IgD-negative memory B cell (primary cell): ENCODE data around the gene AACS. TPM values are rescaled to one million over a fixed set of nuclear protein-coding genes. Genes with fewer than 3 reads are reported as not detected.
"Not testable (repeated sequence)": the region's sequence is repeated elsewhere in the genome, so short reads cannot be mapped to it uniquely, and the experiment has no call there.

Experiments
- H3K27ac Mint-ChIP-seq, 3 donors: one replicate each; pipeline ENCODE4 v1.8.0; 2020 to 2022; ENCODE audit warnings: mild to moderate bottlenecking in 3 of 3, mixed read lengths in 3 of 3, moderate library complexity in 1 of 3
- H3K27me3 Mint-ChIP-seq: one replicate; pipeline ENCODE4 v1.8.0; 2021; ENCODE audit warnings: mixed read lengths
- H3K36me3 Mint-ChIP-seq: one replicate; pipeline ENCODE4 v1.8.0; 2020; ENCODE audit warnings: mild to moderate bottlenecking, mixed read lengths
- H3K4me1 Mint-ChIP-seq, 3 donors: one replicate each; pipeline ENCODE4 v1.8.0; 2020 to 2022; ENCODE audit warnings: mixed read lengths in 3 of 3, mild to moderate bottlenecking in 1 of 3
- H3K4me3 Mint-ChIP-seq, 4 donors: one replicate each; pipeline ENCODE4 v1.8.0; 2020 to 2022; ENCODE audit warnings: mild to moderate bottlenecking in 4 of 4, mixed read lengths in 4 of 4, moderate library complexity in 3 of 4
- H3K9me3 Mint-ChIP-seq, 3 donors: one replicate each; pipeline ENCODE4 v1.8.0; 2020 to 2021; ENCODE audit warnings: mixed read lengths in 3 of 3, mild to moderate bottlenecking in 1 of 3
- polyA plus RNA-seq: library from polyadenylated mRNA; unstranded; fragments of 300-500 nt; fragmentation: Illumina TruSeq; gene quantifications from one replicate; pipeline ENCODE4 v1.2.3, GENCODE V29; 2021

AACS gene
- polyA plus RNA-seq, 1 donor from 2014 or later, result 4.2 TPM

DNA sequence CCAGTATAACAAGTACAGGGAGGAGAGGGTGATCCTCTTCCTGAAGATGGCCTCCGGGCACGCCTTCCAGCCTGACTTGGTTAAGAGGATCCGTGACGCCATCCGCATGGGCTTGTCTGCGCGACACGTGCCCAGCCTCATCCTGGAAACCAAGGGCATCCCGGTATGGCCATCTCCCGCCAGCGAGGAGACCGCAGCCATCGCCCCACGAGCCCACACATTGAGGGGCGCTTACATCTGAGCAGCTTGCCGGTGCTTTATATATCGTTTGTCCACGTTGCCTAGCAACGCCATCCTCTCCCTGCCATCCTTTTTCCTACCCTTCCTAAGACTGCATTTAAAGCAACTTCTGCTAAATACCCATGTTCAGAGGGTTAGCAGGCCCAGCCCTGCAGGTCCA is 71.5 kb downstream of the AACS start:
- Mint-ChIP-seq H3K36me3 (peaks cover 13% of the 10 kb centered on the region), H3K9me3 (no peaks in the 10 kb centered on the region), H3K27ac (no peak overlapping the region)

DNA sequence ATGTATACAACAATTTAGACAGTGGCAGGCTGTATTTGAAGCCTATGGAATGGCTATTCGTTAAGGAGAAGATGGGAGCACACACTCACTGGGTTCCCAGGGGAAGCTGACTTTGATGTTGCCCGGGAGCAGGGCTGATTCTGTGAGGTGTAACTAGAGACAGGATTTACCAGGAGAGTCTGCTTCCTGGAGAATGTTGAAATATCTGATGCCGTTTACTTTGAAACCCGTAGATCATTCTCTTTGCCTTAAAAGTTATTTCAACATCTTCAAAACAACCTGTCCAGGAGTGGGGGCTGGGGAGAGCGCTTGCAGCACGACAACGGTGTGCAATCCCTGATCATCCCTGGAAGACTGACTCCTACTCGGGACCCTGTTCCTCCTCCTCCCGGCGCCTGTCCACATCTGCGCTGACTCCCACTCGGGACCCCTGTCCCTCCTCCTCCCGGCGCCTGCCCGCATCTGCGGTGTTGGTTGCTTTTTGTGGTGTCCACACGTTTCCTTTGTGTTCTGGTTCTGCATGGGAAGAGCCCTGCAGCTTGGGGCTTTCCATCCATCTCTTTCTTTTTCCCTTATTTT is 72.6 kb downstream of the AACS start:
- Mint-ChIP-seq H3K4me1 (no peaks in the 10 kb centered on the region), H3K27me3 (no peaks in the 10 kb centered on the region), H3K9me3 (no peaks in the 10 kb centered on the region), H3K36me3 (peaks cover 13% of the 10 kb centered on the region), H3K4me3 (no peak overlapping the region), H3K27ac (no peak overlapping the region)

More for the DNA sequence above, 71.5 kb downstream of the AACS start:
- Mint-ChIP-seq H3K4me1 (no peaks in the 10 kb centered on the region), H3K4me3 (no peak overlapping the region), H3K27me3 (no peaks in the 10 kb centered on the region)

- no peaks in the 10 kb centered on the region for H3K9me3 Mint-ChIP-seq
Observed at GRCh38 chr12:125140279-125141209, 75.3 kb downstream of the AACS start.

DNA sequence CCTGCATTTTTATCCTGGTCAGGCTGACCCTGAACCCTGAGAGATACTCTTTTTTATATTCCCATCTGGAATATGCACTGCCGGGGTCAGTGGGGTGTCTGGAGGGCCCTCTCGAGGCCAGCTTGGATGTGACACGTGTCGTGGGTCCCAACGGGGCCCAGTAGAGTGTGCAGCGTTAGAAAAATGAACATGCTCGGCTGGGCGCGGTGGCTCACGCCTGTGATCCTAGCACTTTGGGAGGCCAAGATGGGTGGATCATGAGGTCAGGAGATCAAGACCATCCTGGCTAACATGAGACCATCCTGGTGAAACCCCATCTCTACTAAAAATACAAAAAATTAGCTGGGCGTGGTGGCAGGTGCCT is 76.0 kb downstream of the AACS start:
- not testable (repeated sequence) for H3K9me3 Mint-ChIP-seq, H3K27ac Mint-ChIP-seq, H3K4me3 Mint-ChIP-seq, H3K27me3 Mint-ChIP-seq, H3K4me1 Mint-ChIP-seq, H3K36me3 Mint-ChIP-seq

More at GRCh38 chr12:125140279-125141209, 75.3 kb downstream of the AACS start:
- no peak overlapping the region for H3K4me3 Mint-ChIP-seq
- no peaks in the 10 kb centered on the region for H3K4me1 Mint-ChIP-seq
- no peaks in the 10 kb centered on the region for H3K27me3 Mint-ChIP-seq
- peaks cover 6% of the 10 kb centered on the region for H3K36me3 Mint-ChIP-seq
- H3K27ac Mint-ChIP-seq, result no peak overlapping the region

GRCh38 chr12:125142601-125143000 is 77.4 kb downstream of the AACS start:
- Mint-ChIP-seq H3K27ac (no peak overlapping the region), H3K27me3 (no peaks in the 10 kb centered on the region), H3K4me1 (peaks cover 0 to 4% (median 4%) of the 10 kb centered on the region in 3 donors), H3K4me3 (no peak overlapping the region), H3K36me3 (peaks cover 7% of the 10 kb centered on the region), H3K9me3 (peaks cover 0 to 2% (median 0%) of the 10 kb centered on the region in 3 donors)

DNA sequence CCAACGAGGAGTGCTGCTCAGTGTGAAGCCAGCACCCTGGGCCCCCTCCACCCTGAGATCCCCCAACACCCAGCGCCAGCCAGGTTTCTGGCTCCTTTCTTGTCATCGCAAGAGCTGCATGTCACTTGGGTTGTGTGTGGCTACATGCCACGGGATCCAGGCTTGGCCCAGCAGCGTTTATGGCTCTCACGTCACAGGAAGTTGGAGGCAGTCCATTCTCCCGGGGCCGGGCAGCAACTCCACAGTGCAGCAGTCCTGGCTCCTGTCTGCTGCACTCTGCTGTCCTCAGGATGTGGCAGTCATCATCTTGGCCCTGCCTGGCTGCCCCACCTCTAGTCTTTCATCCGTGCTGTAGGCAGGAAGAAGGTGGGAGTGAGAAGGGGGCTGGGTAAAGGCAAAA is 78.3 kb downstream of the AACS start:
- Mint-ChIP-seq H3K4me3 (no peak overlapping the region), H3K4me1 (peaks cover 3 to 10% (median 4%) of the 10 kb centered on the region in 3 donors), H3K27ac (no peak overlapping the region), H3K36me3 (peaks cover 4% of the 10 kb centered on the region), H3K9me3 (peaks cover 0 to 2% (median 0%) of the 10 kb centered on the region in 3 donors), H3K27me3 (no peaks in the 10 kb centered on the region)

DNA sequence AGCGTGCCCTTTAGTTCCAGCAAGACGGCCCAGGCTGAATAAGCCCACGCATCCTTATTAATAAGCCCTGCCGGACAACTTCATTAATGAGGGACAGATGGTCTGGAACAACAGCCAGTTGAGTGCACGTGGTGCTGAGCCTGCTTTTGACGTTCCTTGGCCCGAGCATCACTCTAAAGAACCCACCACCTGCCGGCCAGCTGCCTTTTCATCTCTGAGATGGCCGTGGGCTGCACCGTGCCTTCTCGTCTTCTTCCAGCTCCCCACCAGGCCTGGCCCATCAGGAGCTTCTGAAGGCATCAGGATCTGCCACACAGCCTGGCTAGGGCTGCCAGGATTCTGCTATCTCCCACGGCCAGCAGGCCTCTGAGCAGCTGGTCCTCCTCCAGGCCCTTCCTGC is 80.0 kb downstream of the AACS start:
- Mint-ChIP-seq H3K36me3 (peaks cover 4% of the 10 kb centered on the region), H3K9me3 (peaks cover 0 to 3% (median 0%) of the 10 kb centered on the region in 3 donors), H3K4me3 (no peak overlapping the region), H3K27ac (no peak overlapping the region), H3K27me3 (no peaks in the 10 kb centered on the region), H3K4me1 (peaks cover 13 to 20% (median 13%) of the 10 kb centered on the region in 3 donors)

- Mint-ChIP-seq H3K36me3 (peaks cover 4% of the 10 kb centered on the region), H3K9me3 (peaks cover 0 to 3% (median 0%) of the 10 kb centered on the region in 3 donors), H3K4me3 (peak overlapping the region in 1 of 4 donors; percentile 74), H3K27me3 (no peaks in the 10 kb centered on the region), H3K4me1 (peaks cover 14 to 22% (median 15%) of the 10 kb centered on the region in 3 donors), H3K27ac (peak overlapping the region in 1 of 3 donors; percentile 31)
Observed at GRCh38 chr12:125148316-125148715, 83.1 kb downstream of the AACS start.

DNA sequence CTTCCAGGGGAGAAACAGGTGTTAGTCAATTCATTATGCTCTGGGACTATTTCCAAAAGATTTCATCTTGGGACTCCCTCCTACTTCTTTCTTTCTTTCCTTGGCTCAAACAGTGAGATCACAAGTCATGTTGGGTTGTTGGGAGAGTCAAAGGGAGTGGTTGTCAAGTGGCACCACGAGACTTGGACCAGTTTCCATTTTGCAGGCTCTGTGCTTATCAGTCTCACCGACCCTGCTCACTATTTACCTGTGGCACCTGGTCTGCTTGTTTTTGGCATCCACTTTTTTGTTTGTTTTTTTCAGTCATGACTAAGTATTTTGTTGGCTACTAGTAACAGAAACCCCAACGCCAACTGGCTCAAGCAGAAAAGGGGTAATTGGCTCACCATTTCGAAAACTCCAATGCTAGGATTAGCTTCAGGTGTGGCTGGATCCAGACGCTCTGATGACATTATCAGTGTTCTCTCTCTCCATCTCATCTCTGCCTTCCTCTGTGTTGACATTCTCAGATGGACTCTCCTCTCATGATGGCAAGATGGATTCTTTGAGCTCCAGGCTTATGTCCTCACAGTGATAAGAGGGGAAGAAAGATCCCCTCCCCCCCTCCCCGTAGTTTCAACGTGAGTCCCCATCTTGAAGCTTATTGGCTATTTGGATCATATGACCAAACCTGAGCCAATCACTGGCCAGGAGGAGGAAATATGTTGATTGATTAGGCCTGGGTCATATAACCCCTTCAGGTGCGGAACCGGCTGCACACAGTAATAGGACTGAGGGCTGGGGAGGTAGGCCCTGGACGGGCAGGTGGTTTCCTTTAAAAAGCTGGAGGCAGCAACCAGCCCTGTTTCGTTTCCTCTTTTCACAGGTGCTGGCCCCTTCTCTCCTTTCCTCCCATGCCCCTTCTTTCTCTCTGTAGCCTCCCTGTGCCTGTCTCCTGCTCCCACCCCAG is 84.2 kb downstream of the AACS start:
- peaks cover 1% of the 10 kb centered on the region for H3K27me3 Mint-ChIP-seq
- H3K27ac Mint-ChIP-seq, result peak overlapping the region; percentile 14 to 78 (median 33)
- H3K36me3 Mint-ChIP-seq, result peaks cover 4% of the 10 kb centered on the region
- H3K4me1 Mint-ChIP-seq, result peaks cover 14 to 22% (median 15%) of the 10 kb centered on the region in 3 donors
- H3K9me3 Mint-ChIP-seq, result peaks cover 0 to 3% (median 0%) of the 10 kb centered on the region in 3 donors
- H3K4me3 Mint-ChIP-seq, result peak overlapping the region in 2 of 4 donors; percentile 76 to 81

GRCh38 chr12:125151284-125151683 is 86.0 kb downstream of the AACS start:
- peaks cover 14 to 22% (median 15%) of the 10 kb centered on the region in 3 donors for H3K4me1 Mint-ChIP-seq
- peaks cover 0 to 3% (median 0%) of the 10 kb centered on the region in 3 donors for H3K9me3 Mint-ChIP-seq
- peak overlapping the region in 2 of 3 donors; percentile 2 to 16 for H3K27ac Mint-ChIP-seq
- peaks cover 7% of the 10 kb centered on the region for H3K36me3 Mint-ChIP-seq
- H3K27me3 Mint-ChIP-seq, result peaks cover 1% of the 10 kb centered on the region
- H3K4me3 Mint-ChIP-seq, result no peak overlapping the region

DNA sequence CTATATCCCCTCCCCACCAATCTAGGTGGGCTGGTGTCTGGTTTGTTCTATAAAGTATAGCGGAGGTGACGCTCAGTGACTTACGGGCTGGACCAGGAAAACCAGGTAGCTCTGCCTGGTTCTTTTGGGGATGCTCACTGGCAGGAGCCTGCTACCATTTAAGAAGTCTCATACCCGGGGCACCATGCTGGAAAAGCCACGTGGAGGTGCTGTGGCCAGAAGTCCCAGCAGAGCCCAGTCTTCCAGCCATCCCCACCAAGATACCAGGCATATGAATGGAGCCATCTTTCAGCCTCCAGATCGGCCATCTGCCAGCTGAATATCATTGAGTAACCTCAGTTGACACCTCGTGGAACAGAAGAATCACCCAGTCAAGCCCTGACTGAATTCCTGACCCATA is 87.2 kb downstream of the AACS start:
- Mint-ChIP-seq H3K36me3 (peaks cover 3% of the 10 kb centered on the region), H3K27ac (no peak overlapping the region), H3K9me3 (peaks cover 0 to 2% (median 0%) of the 10 kb centered on the region in 3 donors), H3K4me1 (peaks cover 11 to 19% (median 15%) of the 10 kb centered on the region in 3 donors), H3K4me3 (peak overlapping the region in 1 of 4 donors; percentile 53), H3K27me3 (peaks cover 2% of the 10 kb centered on the region)

GRCh38 chr12:125155366-125155765 is 90.1 kb downstream of the AACS start:
- Mint-ChIP-seq H3K27me3 (peaks cover 2% of the 10 kb centered on the region), H3K36me3 (peaks cover 3% of the 10 kb centered on the region), H3K4me3 (no peak overlapping the region), H3K27ac (no peak overlapping the region), H3K4me1 (peaks cover 0 to under 1% (median under 1%) of the 10 kb centered on the region in 3 donors), H3K9me3 (peaks cover 0 to 2% (median 1%) of the 10 kb centered on the region in 3 donors)

GRCh38 chr12:125157177-125157576 is 91.9 kb downstream of the AACS start:
- Mint-ChIP-seq H3K27me3 (peaks cover 2% of the 10 kb centered on the region), H3K36me3 (peaks cover 5% of the 10 kb centered on the region), H3K27ac (no peak overlapping the region), H3K4me3 (no peak overlapping the region), H3K4me1 (peaks cover 0 to 2% (median 0%) of the 10 kb centered on the region in 3 donors), H3K9me3 (peaks cover 0 to 2% (median 1%) of the 10 kb centered on the region in 3 donors)

GRCh38 chr12:125159702-125160101 is 94.5 kb downstream of the AACS start:
- H3K27ac Mint-ChIP-seq, result peak overlapping the region in 1 of 3 donors; percentile 39
- H3K4me3 Mint-ChIP-seq, result peak overlapping the region in 1 of 4 donors; percentile 37
- peaks cover 0 to 2% (median 1%) of the 10 kb centered on the region in 3 donors for H3K9me3 Mint-ChIP-seq
- H3K4me1 Mint-ChIP-seq, result peaks cover 0 to 2% (median 0%) of the 10 kb centered on the region in 3 donors
- peaks cover 5% of the 10 kb centered on the region for H3K36me3 Mint-ChIP-seq
- H3K27me3 Mint-ChIP-seq, result peaks cover 1% of the 10 kb centered on the region
